Lower leg skin (tissue), 3 donors: ENCODE measurements around the gene VTI1A.

ENCODE experiments used
- CTCF ChIP-seq, 3 donors: fragments of 450-650 bp; IDR thresholded peaks; one replicate each; pipeline ENCODE4 v1.5.1; 2016; ENCODE audit warnings: antibody characterized with exemption in 3 of 3, mild to moderate bottlenecking in 3 of 3, moderate library complexity in 2 of 3
- POLR2A ChIP-seq, 2 donors: fragments of 450-650 bp; IDR thresholded peaks; one replicate each; pipeline ENCODE4 v1.6.1; 2016 to 2017; ENCODE audit warnings: antibody characterized with exemption in 2 of 2, mild to moderate bottlenecking in 1 of 2, moderate library complexity in 1 of 2

GRCh38 chr10:112765717-112766235 is 318.8 kb downstream of the VTI1A start:
- TF ChIP-seq CTCF (IDR thresholded peaks at IDR 0.05), result no peak
- TF ChIP-seq POLR2A (IDR thresholded peaks at IDR 0.05), result no peak
